ENCODE data around the gene UBE2G2.

Gene UBE2G2

DNA sequence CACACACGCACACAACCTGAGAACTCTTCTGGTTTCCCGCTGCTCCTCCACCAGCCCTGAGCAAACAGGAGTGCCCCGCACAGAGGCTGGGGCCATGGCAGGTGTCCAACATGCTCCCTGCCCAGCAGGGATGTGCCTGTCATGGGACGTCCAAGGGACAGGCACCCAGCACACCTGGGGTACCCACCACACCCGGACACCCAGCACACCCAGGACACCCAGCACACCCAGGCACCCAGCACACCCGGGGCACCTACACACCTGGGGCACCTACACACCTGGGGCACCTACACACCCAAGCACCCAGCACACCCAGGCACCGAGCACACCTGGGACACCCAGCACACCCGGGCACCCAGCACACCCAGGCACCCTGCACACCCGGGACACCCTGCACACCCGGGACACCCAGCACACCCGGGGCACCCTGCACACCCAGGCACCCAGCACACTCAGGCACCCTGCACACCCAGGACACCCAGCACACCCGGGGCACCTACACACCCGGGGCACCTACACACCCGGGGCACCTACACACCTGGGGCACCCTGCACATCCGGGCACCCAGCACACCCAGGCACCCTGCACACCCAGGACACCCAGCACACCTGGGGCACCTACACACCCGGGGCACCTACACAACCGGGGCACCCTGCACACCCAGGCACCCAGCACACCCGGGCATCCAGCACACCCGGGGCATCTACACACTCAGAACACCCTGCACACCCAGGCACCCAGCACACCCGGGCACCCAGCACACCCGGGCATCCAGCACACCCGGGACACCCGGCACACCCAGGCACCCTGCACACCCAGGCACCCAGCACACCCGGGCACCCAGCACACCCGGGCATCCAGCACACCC, 37.9 kb downstream of the UBE2G2 start:
- DNase-seq (ENCODE audit: low read depth): no peak

DNA sequence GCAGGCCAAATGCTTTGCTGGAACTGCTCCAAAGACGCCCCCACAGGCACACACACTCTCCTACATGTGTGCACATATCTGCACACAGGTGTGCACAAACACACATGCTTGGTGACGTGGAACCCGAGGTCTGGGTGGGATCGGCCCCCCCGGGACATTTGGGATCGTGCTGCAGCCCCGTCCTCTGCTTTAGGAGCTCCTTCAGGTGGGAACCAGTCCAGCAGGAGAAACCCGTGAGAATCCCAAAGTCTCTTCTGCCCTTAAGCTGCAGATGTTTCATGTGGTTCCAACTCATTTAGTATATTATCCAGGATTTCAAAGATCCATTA, 38.6 kb downstream of the UBE2G2 start:
- no peak for DNase-seq (ENCODE audit: low read depth)

DNA sequence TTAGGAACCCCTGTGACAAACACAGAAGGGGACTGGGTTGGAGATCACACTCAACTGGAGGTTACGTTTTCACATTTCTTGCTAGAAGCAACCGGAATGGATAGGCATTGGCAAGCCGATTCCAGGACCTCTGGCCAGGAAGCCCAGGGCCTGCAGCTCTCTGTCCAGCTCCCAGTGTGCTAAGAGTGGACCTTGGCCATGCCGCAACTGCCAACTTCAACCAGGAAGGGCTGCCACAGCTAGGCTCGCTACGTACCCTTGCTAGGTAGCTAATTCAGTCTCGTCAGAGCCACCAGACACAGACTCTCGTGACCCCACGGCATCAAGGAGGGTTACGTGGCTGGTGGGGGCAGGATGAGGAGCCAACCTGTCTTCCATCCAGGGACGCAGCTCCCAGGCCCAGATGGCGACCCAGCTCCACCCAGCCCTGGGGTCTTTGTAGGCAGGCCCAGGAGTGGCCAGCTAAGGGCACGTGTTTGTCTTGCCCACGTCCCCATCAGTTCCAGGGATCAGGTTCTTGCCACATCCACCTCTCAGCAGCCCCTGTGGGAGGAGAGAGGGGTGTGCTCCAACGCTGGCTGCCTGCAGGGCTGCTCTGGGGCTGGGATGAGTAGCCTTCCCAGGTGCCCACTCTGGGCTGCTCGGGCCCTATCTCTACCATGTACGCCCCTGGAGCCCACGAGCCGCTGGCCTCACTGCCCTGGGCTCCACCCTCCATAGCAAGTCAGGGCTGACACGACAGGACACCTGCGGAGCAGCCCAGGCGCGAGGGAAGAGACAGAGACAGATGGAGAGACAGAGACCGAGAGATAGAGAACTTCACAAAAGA, 39.2 kb downstream of the UBE2G2 start:
- no peak for DNase-seq (ENCODE audit: low read depth)

DNA sequence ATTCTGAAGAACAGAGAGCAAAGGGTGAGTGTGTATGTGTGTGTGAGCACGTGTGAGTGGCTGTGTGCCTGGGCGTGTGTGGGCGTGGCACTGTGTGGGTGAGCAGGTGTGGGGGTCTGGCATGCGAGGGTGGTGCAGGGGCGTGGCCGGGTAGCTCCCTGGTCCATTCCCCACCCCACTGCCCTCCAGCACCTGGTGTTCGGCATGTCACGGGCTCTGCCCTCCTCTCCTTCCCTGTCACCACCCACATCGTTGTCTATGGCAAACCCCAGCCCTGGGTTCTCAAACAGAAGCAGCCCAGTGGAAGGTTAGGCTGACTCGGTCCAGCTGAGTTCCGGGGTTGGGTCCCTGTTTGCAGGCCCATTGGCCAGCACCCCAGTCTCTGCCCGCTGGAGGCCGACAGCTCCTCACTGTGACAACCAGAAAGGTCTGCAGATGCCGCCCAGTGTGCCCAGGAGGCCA, 39.8 kb downstream of the UBE2G2 start:
- DNase-seq (ENCODE audit: low read depth): no peak

DNA sequence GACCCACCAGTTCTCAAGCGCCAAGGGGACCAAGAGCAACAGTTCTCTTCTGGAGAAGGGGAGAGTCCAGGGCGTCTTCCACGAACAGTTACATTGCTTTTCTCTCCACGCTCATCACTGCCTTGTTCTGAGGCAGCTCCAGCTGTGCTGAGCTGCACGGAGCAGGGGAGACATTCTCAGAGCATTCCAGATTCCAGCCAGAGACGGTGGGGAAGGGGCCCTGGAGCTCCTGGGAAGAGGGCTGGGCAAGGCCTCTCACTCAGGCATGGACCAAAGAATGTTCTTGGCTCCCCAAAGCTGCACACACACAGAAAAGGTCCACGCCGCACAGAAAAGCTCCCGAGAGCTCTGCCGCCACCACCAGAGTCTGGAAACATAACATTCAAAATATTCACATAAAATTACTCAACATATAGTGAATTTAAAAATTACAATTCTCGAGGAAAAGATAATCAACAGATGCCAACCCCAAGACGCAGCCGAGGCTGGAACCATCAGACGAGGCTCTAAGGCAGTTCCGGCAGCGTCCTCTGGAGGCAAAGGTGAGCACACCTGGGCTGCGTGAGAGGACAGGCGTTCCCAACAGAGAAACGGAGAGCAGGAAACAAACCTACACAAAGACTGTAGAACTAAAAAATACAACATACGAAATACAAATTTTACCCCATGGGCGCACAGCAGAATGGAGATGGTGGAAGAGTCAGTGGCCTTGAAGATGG, 40.5 kb downstream of the UBE2G2 start:
- DNase-seq (ENCODE audit: low read depth): no peak

DNA sequence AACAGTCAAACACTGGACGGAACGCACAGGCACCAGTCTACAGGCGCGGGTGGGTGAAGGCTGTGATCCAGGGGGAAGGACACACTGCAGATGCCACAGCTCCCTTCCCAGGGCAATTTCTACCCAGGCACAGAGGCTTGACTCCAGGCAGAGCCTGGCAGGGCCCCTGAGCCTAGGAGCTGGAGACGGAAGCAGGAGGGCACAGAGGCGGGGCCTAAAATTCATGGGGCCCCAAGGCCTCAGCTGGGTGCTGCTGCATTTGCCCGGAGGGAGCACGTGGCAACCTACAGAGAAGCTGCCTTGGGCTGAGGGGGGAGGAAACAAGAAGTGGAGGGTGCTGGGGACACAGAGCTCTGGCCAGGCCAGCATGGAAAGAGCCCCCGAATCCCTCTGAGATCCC, 41.2 kb downstream of the UBE2G2 start:
- no peak for DNase-seq (ENCODE audit: low read depth)

DNA sequence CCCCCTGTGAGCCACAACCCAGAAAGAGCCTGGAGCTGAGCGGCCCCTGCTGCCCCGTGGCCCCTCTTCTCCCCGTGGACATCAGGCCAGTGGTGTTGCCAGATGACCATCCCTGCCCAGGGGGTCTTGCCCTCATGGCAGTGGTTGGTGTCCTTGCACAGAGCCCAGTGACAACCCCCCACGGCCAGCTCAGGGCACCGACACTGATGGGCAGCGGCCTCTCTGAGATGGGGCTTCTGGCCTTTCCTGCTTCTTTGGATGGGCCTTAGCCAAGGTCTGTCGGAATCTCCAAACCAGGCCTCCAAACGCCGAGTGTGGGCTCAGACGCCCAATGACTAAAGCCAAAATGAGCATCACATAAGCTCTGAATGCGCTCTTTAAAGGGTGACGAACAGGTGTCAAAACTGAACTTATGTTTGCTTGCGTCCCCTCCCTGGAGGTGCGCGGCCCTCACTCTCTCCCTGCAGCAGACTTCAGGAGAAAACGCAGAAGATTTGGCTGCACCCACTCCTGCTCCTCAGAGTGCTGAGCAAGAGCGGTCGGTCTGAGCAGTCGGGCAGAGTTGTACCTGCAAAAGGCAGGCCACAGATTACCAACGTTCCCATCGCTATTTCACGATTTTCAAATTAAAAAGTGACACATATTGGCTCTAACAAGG, 41.9 kb downstream of the UBE2G2 start:
- DNase-seq (ENCODE audit: low read depth): no peak

DNA sequence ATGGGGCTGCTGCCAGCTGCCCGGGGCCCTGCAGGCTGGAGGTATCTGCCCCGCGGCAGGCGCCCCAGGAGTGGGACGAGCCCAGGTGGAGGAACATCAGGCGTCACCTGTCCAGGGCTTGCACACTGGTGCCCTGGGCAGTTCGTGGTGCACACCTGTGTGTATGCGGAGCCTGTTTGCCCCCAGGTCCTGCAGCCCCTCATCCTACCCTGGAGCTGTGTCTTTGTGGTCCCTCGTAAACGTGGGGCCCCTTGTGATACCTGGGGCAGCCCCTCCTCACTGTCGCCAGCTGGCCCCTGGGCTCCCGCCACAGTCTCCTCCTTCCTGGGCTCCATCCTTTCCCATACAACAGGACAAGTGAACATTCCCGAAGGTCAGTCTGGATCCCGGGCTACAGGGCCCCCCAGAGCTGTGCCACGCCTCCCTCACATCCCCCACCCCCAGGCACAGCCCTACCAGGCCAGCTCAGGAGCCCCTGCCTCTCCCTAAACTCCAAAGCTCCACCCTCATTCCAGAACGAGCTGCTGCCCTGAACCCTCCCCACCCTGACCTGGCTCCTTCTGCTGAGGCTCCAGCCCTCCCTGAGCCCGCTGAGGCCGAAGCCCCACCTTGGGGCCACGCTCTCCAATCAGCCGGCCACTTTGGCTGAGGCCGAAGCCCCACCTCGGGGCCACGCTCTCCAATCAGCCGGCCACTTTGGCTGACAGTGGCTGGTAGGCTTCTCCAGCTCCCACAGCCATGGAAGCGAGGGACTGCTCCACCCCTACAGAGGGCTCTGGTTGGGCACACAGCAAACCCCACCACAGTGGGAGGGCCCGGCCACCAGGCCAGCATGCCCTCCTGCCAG, 42.6 kb downstream of the UBE2G2 start:
- no peak for DNase-seq (ENCODE audit: low read depth)

DNA sequence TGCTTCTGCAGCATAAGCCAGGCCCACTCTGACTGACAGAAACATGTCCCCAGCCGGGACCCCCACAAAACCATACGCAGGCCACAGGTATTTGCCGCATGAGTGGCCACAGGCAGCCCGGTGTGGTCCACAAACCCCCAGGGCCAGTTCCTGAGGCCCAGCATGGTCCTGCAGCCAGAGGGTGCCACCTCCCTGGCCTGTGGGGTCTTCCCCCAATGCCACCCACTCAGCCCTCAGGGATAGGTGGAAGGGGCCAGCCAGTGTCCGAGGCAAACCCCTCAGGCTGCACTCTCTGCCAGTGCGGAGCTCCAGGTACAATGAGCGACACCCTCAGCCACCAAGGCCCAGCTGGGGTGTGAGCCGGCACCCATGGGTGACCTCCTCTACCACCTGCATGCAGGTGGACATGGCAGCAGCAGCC, 43.5 kb downstream of the UBE2G2 start:
- DNase-seq (ENCODE audit: low read depth): no peak

DNA sequence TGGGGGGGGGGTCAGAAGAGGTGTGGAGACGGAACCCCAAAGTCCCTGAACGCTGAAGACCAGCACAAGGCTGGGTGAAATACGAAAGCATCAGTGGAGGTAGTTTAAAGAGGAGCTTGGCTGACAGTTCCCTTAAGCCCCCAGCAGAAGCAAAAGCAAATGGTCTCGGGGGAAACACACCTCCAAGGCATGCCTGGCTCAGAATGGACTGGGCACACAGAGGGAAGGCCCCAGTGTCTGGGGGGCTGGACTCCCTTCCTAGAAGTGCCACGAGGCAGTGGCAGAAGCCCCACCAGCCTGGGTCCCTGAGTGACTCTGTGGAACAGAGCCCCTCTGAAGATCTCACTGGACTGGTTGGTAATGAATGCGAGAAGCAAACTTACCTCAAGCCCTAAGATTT, 43.9 kb downstream of the UBE2G2 start:
- DNase-seq (ENCODE audit: low read depth): no peak

DNA sequence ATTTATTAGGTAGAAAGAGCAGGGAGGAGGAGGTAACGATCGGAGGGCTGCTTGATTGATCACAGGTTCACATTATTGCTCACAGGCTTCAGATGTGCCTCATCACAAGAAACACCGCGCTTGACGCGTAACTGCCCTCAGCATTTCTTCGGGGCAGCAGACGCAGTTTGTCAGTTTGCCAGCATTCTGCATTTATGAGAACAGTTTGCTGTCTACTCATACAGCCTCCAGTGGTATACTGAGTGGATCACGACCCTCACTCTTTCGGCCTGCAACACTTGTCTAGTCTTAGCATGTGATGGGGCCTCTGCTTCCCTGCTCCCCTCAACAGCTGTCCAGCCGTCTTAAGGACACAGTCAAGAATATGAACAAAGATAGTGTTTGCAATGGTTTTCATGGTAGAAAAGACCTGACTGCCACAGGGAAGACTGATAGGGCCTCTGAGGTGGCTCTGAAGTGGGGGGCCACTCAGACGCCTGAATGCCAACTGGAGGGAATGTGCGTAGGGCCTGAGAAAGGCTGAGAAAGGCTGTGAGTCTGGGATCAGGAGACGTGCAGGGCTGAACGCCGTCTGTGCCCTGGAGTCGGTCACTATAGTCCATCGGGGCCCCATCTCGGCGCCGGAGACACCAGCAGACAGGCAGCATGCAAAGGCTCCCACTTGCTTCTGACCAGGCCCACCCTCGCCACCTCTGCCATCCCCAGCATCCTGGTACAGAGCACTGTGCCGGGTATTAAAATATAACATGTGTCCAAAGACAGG, 45.0 kb downstream of the UBE2G2 start:
- DNase-seq (ENCODE audit: low read depth): no peak

DNA sequence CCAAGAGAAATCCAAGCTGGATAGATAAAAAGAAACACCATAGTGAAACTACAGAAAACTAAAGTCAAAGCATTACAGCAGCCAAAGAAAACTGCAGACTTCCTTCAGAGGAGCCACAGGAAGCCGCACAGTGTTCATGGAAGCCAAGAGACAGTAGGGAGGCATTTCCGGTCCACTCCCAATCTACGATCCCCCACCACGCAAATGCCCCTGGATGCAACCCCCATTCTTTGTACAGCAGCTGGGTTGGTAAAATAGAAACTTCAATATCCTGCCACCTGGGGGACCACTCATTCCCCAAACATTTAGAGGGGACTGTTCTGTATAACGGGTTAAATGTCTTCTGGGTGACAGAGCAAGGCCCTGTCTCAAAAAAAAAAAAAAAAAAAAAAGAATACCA, 46.4 kb downstream of the UBE2G2 start:
- DNase-seq (ENCODE audit: low read depth): no peak

DNA sequence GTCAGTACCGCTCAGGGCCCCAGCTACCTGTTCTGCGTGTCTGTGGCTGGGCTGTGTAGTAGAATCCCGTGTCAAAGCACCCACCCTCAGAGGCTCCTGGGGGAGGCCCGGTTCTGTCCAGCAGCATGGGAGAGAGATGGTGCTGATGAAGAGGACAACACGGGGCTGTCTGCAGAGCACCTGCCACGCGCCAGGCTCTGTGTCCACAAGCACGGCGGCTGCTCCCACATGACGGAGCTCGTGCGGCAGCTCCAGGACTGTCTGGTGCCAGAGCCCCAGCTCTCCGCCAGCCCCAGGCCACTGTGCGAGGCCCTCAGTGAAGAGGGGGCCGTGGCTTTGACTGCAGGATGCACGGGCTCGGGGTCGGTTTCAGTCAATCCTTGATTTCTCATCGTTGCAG, 48.3 kb downstream of the UBE2G2 start:
- no peak for DNase-seq (ENCODE audit: low read depth)

DNA sequence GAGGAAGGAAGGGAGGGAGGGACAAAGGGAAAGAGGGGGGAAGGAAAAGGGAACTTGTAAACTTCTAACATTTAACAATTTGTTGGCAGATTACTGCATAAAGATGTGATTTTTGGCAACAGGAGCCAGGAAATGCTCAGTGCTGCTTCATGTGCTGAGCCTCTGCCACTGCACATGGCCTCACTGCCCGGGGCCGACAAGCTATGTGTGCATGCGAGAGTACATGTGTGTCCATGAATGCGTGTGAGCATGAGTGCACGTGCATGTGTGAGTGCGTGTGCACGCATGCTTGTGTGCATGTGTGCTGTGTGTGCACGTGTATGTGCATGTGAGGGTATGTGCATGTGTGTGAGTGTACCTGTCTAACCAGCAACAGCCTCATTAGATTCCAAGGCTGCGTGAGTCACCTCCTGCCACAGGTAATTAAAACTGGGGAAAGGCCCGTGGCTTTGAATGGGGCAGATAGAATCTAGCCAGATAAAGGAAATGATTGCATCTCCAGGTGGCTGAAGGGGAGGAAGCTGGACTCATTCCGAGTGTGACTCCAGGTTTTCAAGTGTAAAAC, 48.9 kb downstream of the UBE2G2 start:
- no peak for DNase-seq (ENCODE audit: low read depth)

DNA sequence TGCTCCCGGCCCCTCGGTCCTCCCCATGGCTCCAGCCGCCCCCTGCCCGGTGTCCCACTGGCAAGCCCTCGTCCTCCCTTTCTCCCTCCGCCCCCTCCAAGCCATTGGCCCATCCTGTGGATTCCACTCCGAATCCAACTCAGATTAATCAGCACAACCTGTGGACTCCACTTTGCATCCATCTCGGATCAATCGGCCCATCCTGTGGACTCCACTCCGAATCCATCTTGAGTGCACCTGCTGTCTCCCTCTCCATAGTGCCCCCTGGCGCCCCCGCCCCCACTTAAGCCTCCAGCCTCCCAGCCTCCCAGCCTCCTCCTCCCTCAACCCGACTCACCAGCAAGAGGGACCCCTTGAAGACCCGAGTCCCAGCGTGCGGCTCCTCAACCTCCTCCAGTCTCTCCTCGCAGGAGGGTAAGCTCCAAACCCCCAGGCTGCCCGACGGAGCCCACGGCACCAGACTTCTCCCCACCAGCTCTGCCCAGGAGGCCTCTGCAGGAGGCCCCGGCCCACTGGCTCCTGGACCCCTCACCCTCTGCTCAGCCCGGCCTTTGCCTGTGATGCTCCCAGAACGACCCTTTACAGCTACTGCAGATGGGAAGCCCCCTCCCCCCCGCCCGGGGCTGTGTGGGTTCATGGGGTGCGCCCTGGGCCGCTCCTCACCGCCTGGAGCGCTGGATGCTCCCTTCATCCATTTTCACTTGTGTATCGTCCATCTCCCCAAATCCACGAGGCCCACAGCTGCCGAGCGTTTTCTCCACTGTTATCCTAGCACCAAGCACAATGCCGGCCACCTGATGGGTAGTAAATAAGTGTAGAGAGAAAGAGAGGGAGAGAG, 49.6 kb downstream of the UBE2G2 start:
- no peak for DNase-seq (ENCODE audit: low read depth)

DNA sequence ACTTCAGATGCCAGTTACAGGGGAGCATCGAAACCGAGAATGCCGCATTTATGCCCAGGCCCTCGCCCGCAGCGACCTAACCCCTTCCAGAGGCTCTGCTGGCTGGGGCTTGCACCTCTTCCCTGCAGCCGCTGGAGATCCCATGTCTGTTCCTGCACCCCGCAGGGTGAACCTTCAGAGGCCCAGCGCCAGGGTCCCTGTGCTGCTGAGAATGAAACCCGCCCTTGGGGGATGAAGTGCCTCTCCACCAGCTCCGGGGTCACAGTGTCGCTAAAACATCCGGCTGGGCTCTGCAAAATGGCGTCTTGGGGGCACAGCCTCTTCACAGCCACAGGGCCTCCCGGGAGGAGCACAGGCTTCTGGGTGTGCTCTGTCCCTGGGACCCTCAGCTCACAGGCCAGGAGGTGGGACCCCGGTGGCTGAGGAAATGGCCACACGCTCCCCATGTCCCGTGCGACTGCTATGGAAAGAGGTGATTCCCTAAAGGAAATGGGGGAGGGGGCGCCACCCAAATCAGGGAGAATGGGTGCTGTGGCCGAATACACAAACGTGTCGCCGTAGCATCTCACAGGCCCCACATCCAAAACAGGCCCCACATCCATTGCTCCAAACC, 50.3 kb downstream of the UBE2G2 start:
- DNase-seq (ENCODE audit: low read depth): no peak

DNA sequence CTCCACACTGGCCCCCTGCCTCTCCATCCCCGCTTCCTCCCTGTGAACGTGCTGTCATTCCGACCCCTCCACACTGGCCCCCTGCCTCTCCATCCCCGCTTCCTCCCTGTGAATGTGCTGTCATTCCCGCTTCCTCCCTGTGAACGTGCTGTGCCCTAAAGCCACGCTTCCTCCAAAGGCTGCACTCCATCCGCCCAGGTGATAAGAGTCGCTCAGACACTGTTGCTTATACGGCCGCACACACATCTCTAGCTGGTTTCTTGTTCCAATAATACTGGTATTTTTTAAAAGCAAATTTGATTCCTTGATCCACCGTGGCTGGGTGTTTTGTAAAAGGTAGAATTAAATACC, 51.0 kb downstream of the UBE2G2 start:
- no peak for DNase-seq (ENCODE audit: low read depth)

DNA sequence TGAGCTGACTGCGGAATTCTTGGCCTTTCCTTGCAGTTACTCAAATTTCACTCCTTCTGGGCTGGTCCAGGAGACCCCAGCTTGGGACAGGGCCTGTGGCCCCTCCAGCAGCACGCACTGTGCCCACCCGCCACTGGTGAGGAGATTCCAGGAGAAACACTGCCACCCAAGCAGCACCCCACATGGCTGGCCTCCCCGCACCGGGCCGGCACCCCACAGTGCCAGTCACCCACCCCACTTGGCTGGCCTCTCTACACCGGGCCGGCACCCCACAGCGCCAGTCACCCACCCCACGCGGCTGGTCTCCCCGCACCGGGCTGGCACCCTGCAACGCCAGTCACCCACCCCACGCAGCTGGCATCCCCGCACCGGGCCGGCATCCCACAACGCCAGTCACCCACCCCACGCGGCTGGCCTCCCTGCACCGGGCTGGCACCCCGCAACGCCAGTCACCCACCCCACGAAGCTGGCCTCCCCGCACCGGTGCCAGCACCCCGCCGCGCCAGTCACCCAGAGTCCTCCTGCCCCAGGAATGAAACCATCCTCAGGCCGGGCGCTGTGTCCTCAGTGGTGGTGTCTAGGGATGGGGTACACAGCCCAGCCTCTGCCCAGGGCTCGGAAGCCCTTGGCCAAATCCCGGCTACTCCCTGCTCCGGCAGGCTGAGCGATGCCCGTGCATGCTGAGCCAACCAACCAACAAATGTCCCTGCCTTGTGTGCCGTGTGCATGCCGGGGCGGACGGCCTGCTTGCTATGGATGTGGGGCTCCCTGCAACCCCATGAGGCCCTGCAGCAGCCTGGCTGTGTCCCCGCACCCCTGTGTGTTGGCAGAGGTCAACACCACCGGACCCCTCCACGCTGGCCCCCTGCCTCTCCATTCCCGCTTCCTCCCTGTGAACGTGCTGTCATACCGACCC, 51.6 kb downstream of the UBE2G2 start:
- DNase-seq (ENCODE audit: low read depth): no peak
